HG03378 (cell line): Measurements from ENCODE around the gene UBAC2.
"Not testable (repeated sequence)": the region's sequence is repeated elsewhere in the genome, so short reads cannot be mapped to it uniquely, and the experiment has no call there.

Experiments
- ATAC-seq: cut with Tn5 transposase; IDR thresholded peaks from one replicate; pipeline ENCODE4 v1.9.1; 2021; ENCODE audit warnings: mild to moderate bottlenecking, moderate library complexity; ENCODE audit not compliant: unreplicated experiment

Gene UBAC2

DNA sequence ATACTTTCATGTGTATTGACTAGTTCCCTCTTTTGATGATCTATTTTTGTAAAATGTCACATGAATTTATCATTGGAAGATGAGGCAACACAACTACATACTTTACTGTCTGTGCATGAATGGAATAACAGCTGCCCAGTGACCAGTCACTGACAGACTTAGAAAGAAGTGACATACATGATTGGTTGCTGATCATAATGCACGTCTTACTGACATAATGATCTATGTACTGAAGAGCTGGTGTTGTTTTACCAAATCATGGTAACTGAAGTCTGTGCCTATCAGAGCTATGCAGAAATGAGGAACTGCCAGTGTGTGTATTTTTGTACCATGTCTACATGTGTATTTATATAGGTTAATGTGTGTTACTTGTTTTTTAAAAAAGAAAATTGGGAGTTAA is 31.1 kb downstream of the UBAC2 start:
- ATAC-seq = peak; percentile 31

- ATAC-seq = peak; percentile 64
Measured at GRCh38 chr13:99237981-99238662, 37.5 kb downstream of the UBAC2 start.

GRCh38 chr13:99246100-99246499 is 45.4 kb downstream of the UBAC2 start:
- no peak for ATAC-seq

GRCh38 chr13:99249178-99249577 is 48.5 kb downstream of the UBAC2 start:
- ATAC-seq = not testable (repeated sequence)

DNA sequence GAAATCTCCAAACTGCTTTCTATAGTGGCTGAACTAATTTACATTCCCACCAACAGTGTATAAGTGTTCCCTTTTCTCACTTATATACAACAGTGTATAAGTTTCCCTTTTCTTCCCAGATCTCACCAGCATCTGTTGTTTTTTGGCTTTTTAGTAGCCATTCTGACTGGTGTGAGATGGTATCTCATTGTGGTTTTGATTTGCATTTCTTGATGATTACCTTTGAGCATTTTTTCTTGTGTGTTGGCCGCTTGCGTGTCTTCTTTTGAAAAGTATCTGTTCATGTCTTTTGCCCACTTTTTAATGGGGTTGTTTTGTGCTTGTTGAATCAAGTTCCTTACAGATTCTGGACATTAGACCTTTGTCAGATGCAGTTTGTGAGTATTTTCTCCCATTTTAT is 49.0 kb downstream of the UBAC2 start:
- ATAC-seq = not testable (repeated sequence)

- ATAC-seq = no peak
Measured at GRCh38 chr13:99250982-99251825, 50.5 kb downstream of the UBAC2 start.

GRCh38 chr13:99251921-99252320 is 51.3 kb downstream of the UBAC2 start:
- no peak for ATAC-seq

DNA sequence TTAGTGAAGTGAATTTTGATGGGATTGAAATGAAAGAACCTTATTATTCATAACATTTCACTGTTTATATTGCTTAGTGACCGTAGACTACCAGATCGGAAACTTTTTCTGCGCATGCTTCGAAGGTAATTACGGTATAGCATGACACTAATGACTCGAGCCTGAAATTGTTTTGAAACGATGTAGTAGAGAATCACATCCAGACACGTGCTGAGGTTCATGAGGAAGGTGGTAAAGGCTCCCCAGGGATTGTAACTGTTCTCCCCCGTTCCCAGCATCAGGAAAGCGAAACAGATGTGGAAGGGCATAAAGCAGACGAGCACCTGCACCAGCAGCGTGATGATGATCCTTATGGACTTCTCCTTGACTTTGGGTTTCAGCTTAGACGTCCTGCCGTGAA is 54.2 kb downstream of the UBAC2 start:
- ATAC-seq = no peak

DNA sequence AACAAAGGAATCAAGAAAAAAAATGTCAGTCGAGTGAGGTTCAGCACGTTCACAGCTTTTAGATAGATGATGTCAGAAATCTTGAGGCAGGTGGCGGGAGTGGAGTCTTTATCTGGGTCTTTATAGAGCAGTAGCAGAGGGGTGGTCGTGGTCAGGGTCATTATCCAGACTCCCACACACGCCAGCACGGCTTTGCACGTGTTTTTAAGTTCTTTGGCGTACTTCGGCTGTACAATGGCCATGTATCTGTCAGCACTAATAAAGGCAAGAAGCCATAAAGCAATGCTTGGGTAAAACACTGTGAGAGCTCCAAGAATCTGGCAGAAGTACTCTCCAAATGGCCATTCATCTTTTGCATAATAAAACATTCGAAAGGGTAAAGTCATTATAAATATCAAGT is 54.6 kb downstream of the UBAC2 start:
- ATAC-seq = no peak

DNA sequence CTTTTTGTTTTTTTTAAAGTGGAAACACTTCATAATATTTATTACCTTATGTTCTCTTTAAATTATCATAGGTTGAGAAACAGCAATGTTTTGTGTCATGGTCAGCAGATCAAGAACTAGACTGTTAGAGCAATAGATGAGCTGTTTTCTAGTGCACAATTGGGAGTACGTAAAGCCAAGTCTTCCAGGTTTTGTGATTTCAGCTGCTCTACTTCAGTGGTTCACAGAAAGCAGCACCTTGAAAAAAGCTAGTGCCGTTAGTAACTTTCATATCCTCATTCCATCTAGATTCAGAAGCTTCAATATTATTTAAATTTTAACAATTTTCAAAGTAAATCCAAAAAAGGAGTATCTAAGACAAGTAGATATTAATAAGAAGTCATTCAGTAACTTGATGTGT is 55.6 kb downstream of the UBAC2 start:
- no peak for ATAC-seq

- ATAC-seq = no peak
Measured at GRCh38 chr13:99256709-99257108, 56.1 kb downstream of the UBAC2 start.

GRCh38 chr13:99257291-99257690 is 56.6 kb downstream of the UBAC2 start:
- no peak for ATAC-seq

GRCh38 chr13:99258210-99258860 is 57.7 kb downstream of the UBAC2 start, which contains the start of gene GPR18:
TSS of gene GPR18 (minus strand) at chr13:99258379. CDS start at chr13:99255872, 2,507 bp downstream.
- ATAC-seq = peak; percentile 91

- ATAC-seq = peak; percentile 62
Measured at GRCh38 chr13:99258946-99259345, 58.3 kb downstream of the UBAC2 start.

DNA sequence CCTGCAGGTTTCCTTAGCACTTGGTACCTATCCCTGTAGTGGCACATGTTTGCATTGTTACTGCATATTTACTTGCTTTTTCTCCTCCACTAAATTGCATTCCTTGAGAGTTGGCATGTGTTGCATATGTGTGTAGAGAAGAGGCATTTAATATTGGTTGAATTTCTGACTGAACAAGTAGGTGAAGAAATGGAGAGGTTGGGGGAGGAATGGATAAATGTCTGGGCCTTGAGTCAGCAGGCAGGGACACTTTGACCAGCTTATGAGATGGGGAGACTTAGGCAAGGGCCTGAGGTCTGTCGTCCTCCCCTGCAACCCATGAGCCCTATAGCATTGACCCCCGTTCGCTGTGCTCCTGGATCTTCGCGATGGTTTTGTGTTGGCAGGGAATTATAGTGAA is 59.6 kb downstream of the UBAC2 start:
- ATAC-seq = no peak

DNA sequence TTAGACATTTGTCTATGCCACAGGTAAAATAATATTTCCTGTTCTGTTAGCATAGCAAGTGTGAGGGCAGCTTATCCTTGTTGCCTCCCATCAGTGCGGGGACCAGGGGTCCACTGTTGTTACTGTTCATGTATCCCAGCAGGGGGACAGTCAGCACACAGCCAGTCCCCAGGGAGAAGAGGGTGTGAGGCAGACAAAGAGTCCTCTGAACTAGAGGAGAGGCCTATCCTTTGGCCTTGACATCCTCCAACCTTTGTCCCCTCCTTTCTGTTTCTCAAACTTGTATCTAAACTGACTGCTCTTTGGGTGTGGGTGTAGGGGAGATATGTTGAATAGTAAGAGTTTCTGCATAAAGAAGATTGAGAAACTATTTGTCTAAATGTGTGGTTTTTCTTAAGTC is 60.4 kb downstream of the UBAC2 start:
- ATAC-seq = no peak

- no peak for ATAC-seq
Measured at GRCh38 chr13:99263126-99263785, 62.6 kb downstream of the UBAC2 start.

- ATAC-seq = no peak
Measured at GRCh38 chr13:99264051-99264450, 63.4 kb downstream of the UBAC2 start.

- ATAC-seq = no peak
Measured at GRCh38 chr13:99265162-99265800, 64.6 kb downstream of the UBAC2 start.

DNA sequence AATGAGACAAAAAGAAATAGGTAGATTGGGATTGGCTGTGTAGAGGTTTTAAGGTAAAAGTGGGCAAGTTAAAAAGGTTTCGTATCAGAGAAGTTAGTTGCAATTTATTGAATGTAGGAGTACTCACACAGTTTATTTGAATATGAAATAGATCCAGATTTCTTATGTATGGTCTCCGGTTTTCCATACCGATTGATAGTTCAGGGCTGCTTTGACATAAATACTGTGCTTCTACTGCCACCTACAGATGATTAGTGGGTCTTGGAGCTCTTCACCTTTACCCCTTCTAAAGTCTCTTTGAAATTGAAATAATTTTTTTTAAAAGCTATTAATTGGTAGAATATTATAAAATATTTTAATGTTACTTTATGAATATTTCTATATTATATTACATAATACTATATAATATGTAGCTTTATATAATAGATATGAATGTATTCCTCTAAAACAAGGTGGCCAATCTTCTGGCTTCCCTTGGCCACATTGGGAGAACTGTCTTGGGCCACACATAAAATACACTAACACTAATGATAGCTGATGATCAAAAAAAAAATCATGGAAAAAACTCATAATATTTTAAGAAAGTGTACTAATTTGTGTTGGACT is 65.3 kb downstream of the UBAC2 start:
- ATAC-seq = peak; percentile 37
